ENCODE data around the gene NPTXR. TPM values are rescaled to one million over a fixed set of nuclear protein-coding genes. Genes with fewer than 3 reads are reported as not detected.

NPTXR gene
- total RNA-seq, 1 experiment from 2014 or later, result 12.8 TPM

- Histone ChIP-seq H4K20me1 (ENCODE audit: insufficient read depth) (no peaks in the 10 kb centered on the region), H2AFZ (ENCODE audit: low read depth, low read length, poor library complexity, severe bottlenecking) (no peak overlapping the region), H3K4me2 (ENCODE audit: low read length) (no peak overlapping the region), H3K27me3 (ENCODE audit: insufficient read depth, low read length) (no peaks in the 10 kb centered on the region), H3K9me3 (ENCODE audit: control insufficient read depth in 1 of 2, insufficient read depth in 1 of 2, low read depth in 1 of 2, low read length in 2 of 2) (no peaks in the 10 kb centered on the region), H3K9me2 (ENCODE audit: insufficient read depth) (no peaks in the 10 kb centered on the region), H3K27ac (ENCODE audit: low read depth, low read length) (no peak overlapping the region), H3K36me3 (ENCODE audit: control insufficient read depth in 1 of 2, insufficient read depth in 2 of 2, low read length in 2 of 2) (no peaks in the 10 kb centered on the region), H3K9ac (ENCODE audit: low read length) (no peak overlapping the region), H3K4me1 (ENCODE audit: control insufficient read depth in 1 of 2, insufficient read depth in 2 of 2, low read length in 2 of 2) (peaks cover 25 to 46% of the 10 kb centered on the region in 2 experiments), H3K4me3 (replicated peaks in 1 of 2; ENCODE audit: low read depth in 1 of 2, low read length in 2 of 2) (no peak overlapping the region), H3K79me2 (ENCODE audit: insufficient read depth, low read length) (0 out of 2 replicates have a peak, but pooled peaks cover 6% of the 10 kb centered on the region)
- BruUV-seq (replicated peaks), result no TSS peak
- DNase-seq (ENCODE audit: low read depth, low spot score), result no peak
- TF ChIP-seq EGR1 (IDR thresholded peaks at IDR 0.05; ENCODE audit: low read depth), result no peak
- TF ChIP-seq ATF3 (IDR thresholded peaks at IDR 0.05), result no peak
- no peak for TF ChIP-seq POLR2A (IDR thresholded peaks at IDR 0.05; ENCODE audit: borderline replicate concordance, extremely low read depth, insufficient read depth, insufficient read length)
- TF ChIP-seq YY1 (IDR thresholded peaks at IDR 0.05; ENCODE audit: extremely low read depth, insufficient replicate concordance, low read depth, low read length), result no peak
- TF ChIP-seq ELF1 (IDR thresholded peaks at IDR 0.05; ENCODE audit: borderline replicate concordance, low read depth), result no peak
- no peak for TF ChIP-seq CEBPB (IDR thresholded peaks at IDR 0.05; ENCODE audit: low read depth)
- TF ChIP-seq SIN3A (IDR thresholded peaks at IDR 0.05; ENCODE audit: low read depth), result no peak
- TF ChIP-seq CTCF (IDR thresholded peaks at IDR 0.05 in 2 of 3, conservative IDR thresholded peaks at IDR 0.05 in 1 of 3; ENCODE audit: borderline replicate concordance in 1 of 3, insufficient read depth in 1 of 3, low read depth in 2 of 3, low read length in 2 of 3), result no peak
- TF ChIP-seq SP1 (IDR thresholded peaks at IDR 0.05; ENCODE audit: low read depth), result no peak
- no peak for TF ChIP-seq JUND (IDR thresholded peaks at IDR 0.05)
- no peak for TF ChIP-seq CBX3 (IDR thresholded peaks at IDR 0.05; ENCODE audit: low read depth)
- TF ChIP-seq SRF (IDR thresholded peaks at IDR 0.05; ENCODE audit: low read depth), result no peak
- TF ChIP-seq REST (IDR thresholded peaks at IDR 0.05; ENCODE audit: low read depth), result no peak
- no peak for TF ChIP-seq ZNF274 (IDR thresholded peaks at IDR 0.05; ENCODE audit: low read depth, low read length)
- no peak for TF ChIP-seq ZFX (IDR thresholded peaks at IDR 0.05)
- no peak for TF ChIP-seq EZH2phosphoT487 (IDR thresholded peaks at IDR 0.05; ENCODE audit: borderline replicate concordance)
- no peak for TF ChIP-seq POLR2AphosphoS5 (IDR thresholded peaks at IDR 0.05; ENCODE audit: low read depth, low read length)
- no peak for ATAC-seq
- ChIA-PET CTCF (no interaction called here), POLR2A (no interaction called here), RAD21 (ENCODE audit: low non-redundant PET in 1 of 2, low total read pairs in 2 of 2, uncharacterized antibody in 2 of 2, unreplicated experiment in 2 of 2) (no interaction called here)
- intact Hi-C loops (cut with micrococcal nuclease), result no loop called here
Observed at GRCh38 chr22:38846412-38846811, 2.6 kb upstream of the NPTXR start.

Data from HCT116 (cell line).